MM.1S (cell line): ENCODE data around the gene CAMKK1.
A peak's percentile ranks its signal among the peaks of the same experiment; 100 is the strongest.

ENCODE experiments used
- DNase-seq: peaks from one replicate; pipeline ENCODE4 v3.0.0-alpha.2; 2015
- H2AFZ ChIP-seq: fragments of 300-600 bp; sonication (generic); 2 replicates; pipeline ENCODE4 v1.6.0; 2016; ENCODE audit warnings: antibody characterized with exemption, low read length
- H3F3A ChIP-seq: fragments of 300-600 bp; sonication (generic); 2 replicates; pipeline ENCODE4 v1.6.1; 2016; ENCODE audit warnings: mild to moderate bottlenecking, antibody characterized with exemption, low read length, moderate library complexity, mixed read lengths; ENCODE audit not compliant: insufficient read depth
- H3K27ac ChIP-seq: fragments of 300-600 bp; sonication (generic); 2 replicates; pipeline ENCODE4 v1.5.1; 2016; ENCODE audit warnings: mild to moderate bottlenecking, low read length
- H3K27me3 ChIP-seq: fragments of 300-600 bp; sonication (generic); replicated peaks from 2 replicates; pipeline ENCODE4 v1.6.0; 2016; ENCODE audit warnings: low read length; ENCODE audit not compliant: insufficient read depth
- H3K36me3 ChIP-seq: fragments of 300-600 bp; sonication (generic); replicated peaks from 2 replicates; pipeline ENCODE4 v1.6.1; 2016; ENCODE audit warnings: mild to moderate bottlenecking, low read length, mixed read lengths; ENCODE audit not compliant: insufficient read depth
- H3K4me1 ChIP-seq: fragments of 300-600 bp; sonication (generic); 2 replicates; pipeline ENCODE4 v1.6.1; 2016; ENCODE audit warnings: low read length, mixed read lengths
- H3K4me2 ChIP-seq: fragments of 300-600 bp; sonication (generic); 2 replicates; pipeline ENCODE4 v1.6.0; 2016; ENCODE audit warnings: low read depth, low read length
- H3K4me3 ChIP-seq: fragments of 300-600 bp; sonication (generic); 2 replicates; pipeline ENCODE4 v1.5.1; 2016; ENCODE audit warnings: low read length, mixed read lengths
- H3K79me2 ChIP-seq: fragments of 300-600 bp; sonication (generic); 2 replicates; pipeline ENCODE4 v1.6.1; 2016; ENCODE audit warnings: mixed run types, low read length, mixed read lengths
- H3K9ac ChIP-seq: fragments of 300-600 bp; sonication (generic); 2 replicates; pipeline ENCODE4 v1.6.1; 2016; ENCODE audit warnings: low read length, mixed read lengths
- H3K9me2 ChIP-seq: fragments of 300-600 bp; sonication (generic); replicated peaks from 2 replicates; pipeline ENCODE4 v1.6.1; 2016; ENCODE audit warnings: mild to moderate bottlenecking, low read length, mixed read lengths; ENCODE audit not compliant: insufficient read depth
- H3K9me3 ChIP-seq: fragments of 300-600 bp; sonication (generic); replicated peaks from 2 replicates; pipeline ENCODE4 v1.6.1; 2016; ENCODE audit warnings: mild to moderate bottlenecking, low read length, mixed read lengths; ENCODE audit not compliant: insufficient read depth
- H4K20me1 ChIP-seq: fragments of 300-600 bp; sonication (generic); 2 replicates; pipeline ENCODE4 v1.6.1; 2016; ENCODE audit warnings: mild to moderate bottlenecking, low read length, moderate library complexity, mixed read lengths; ENCODE audit not compliant: insufficient read depth
- EZH2 ChIP-seq: fragments of 300-600 bp; sonication (generic); optimal IDR thresholded peaks from 2 replicates; pipeline ENCODE3; 2017; ENCODE audit warnings: low read depth, mild to moderate bottlenecking, antibody characterized with exemption, low read length, mixed read lengths
- EZH2phosphoT487 ChIP-seq: fragments of 300-600 bp; sonication (generic); IDR thresholded peaks from 2 replicates; pipeline ENCODE4 v1.6.1; 2018; ENCODE audit warnings: antibody characterized with exemption, low read length
- TF ChIP-seq, protein P1 (sequence below): fragments of 300-600 bp; sonication (generic); IDR thresholded peaks from 2 replicates; pipeline ENCODE4 v1.5.1; 2016; ENCODE audit warnings: antibody characterized with exemption, low read length, mixed read lengths

The CAMKK1 gene

DNA sequence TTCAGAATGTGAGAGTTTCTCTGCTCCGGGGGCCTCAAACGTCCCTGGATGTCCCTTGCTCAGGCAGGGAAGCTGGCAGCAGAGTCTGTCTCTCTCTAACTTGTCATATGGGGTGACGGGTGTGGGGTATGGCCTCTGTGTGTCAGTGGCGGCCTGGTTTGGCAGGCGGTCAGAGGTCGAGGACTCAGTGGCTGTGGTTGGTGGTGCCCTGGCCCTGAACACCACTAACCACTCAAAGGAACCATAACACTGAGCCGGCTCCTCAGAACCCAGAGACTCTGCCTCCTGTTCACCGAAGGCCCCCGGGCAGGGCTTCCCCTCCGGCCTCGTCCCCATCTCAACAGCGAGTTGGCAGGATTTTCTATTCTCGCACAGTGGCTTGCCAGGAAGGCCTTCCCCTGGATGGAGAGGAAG lies 22.7 kb upstream of the CAMKK1 start:
- TF ChIP-seq EZH2 (no peak), EZH2phosphoT487 (no peak)
- TF ChIP-seq, protein P1, sequence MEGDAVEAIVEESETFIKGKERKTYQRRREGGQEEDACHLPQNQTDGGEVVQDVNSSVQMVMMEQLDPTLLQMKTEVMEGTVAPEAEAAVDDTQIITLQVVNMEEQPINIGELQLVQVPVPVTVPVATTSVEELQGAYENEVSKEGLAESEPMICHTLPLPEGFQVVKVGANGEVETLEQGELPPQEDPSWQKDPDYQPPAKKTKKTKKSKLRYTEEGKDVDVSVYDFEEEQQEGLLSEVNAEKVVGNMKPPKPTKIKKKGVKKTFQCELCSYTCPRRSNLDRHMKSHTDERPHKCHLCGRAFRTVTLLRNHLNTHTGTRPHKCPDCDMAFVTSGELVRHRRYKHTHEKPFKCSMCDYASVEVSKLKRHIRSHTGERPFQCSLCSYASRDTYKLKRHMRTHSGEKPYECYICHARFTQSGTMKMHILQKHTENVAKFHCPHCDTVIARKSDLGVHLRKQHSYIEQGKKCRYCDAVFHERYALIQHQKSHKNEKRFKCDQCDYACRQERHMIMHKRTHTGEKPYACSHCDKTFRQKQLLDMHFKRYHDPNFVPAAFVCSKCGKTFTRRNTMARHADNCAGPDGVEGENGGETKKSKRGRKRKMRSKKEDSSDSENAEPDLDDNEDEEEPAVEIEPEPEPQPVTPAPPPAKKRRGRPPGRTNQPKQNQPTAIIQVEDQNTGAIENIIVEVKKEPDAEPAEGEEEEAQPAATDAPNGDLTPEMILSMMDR, result no peak
- H4K20me1 ChIP-seq, result no peaks in the 10 kb centered on the region
- H3K9ac ChIP-seq, result peak overlapping the region; percentile 95
- DNase-seq, result peak; percentile 36
- H3K9me2 ChIP-seq, result no peaks in the 10 kb centered on the region
- H3K4me2 ChIP-seq, result peak overlapping the region; percentile 96
- H3K79me2 ChIP-seq, result peaks cover 40% of the 10 kb centered on the region
- H3K4me3 ChIP-seq, result peak overlapping the region; percentile 83
- H3F3A ChIP-seq, result peaks cover 39% of the 10 kb centered on the region
- no peaks in the 10 kb centered on the region for H3K36me3 ChIP-seq
- no peaks in the 10 kb centered on the region for H3K9me3 ChIP-seq
- H3K27me3 ChIP-seq, result no peaks in the 10 kb centered on the region
- H2AFZ ChIP-seq, result no peak overlapping the region; the same call in 1 of the 2 replicates
- peaks cover 28% of the 10 kb centered on the region for H3K4me1 ChIP-seq
- H3K27ac ChIP-seq, result peak overlapping the region; percentile 96

DNA sequence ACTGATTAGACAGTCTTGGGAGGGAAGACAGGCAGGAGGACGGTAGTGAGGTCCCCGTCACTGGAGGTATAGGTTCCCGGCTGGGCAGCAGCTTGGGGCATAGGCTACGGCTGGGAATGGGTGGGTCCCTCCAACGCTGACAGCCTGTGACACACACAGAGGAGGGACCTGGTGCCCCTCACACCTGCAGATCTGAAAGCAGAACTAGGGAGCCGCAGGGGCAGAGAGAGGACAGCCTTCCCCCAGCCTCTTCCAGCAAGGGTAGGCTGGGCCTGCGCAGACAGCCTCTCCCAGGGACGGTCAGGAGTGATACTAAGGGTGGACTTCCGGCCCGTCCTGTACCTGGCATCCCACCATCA lies 21.4 kb upstream of the CAMKK1 start:
- Histone ChIP-seq H3F3A (peaks cover 43% of the 10 kb centered on the region), H3K36me3 (no peaks in the 10 kb centered on the region), H3K4me2 (peak overlapping the region; percentile 96), H2AFZ (peak overlapping the region; percentile 14; the same call in 1 of the 2 replicates), H3K79me2 (peaks cover 49% of the 10 kb centered on the region), H3K9ac (peak overlapping the region; percentile 95), H3K9me3 (no peaks in the 10 kb centered on the region), H3K9me2 (no peaks in the 10 kb centered on the region), H3K27me3 (no peaks in the 10 kb centered on the region), H3K4me1 (peaks cover 31% of the 10 kb centered on the region), H3K4me3 (peak overlapping the region; percentile 83), H3K27ac (peak overlapping the region; percentile 96), H4K20me1 (no peaks in the 10 kb centered on the region)
- peak; percentile 82 for DNase-seq
- TF ChIP-seq EZH2 (no peak), EZH2phosphoT487 (no peak)
- TF ChIP-seq, protein P1, result no peak

DNA sequence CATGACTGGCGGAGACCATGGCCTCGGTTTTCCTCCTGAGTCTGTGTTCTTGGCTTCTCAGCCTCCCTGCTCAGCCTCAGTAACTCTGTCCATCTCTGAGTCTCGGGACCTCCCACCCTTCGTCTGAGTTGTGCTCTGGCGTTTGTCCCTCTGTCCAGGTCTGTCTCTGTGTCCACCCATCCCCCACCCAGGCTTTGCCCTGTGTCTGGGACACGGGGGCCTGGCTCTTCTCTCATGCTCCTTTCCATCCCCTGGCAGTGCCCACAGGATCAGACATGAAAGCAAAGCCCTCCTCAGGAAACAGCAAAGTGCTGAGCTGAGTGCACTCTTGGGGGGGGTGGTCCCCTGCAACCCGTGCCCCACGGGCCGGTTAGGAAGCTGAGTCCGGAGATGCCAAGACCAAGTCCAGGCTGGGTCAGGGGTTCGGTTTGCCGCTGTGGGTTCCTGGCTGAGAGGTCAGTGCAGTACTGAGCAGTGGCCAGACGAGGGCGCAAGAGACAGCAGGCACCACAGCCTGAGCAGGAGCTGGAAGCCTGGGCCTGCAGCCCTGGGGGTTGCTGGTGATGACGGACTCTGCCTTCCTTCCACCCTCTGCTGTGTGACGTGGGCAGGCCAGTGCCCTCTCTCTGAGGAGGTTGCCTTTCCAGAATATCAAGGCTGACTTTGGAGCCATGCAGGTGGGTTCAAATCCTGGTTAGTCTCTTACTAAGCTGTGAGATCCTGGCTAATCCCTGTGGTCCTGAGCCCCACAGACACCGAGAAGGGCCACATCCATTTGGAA lies 20.9 kb upstream of the CAMKK1 start:
- H3K9ac ChIP-seq, result peak overlapping the region; percentile 95
- peak overlapping the region; percentile 96 for H3K4me2 ChIP-seq
- no peaks in the 10 kb centered on the region for H3K9me3 ChIP-seq
- TF ChIP-seq, protein P1, result peak; percentile 98
- TF ChIP-seq EZH2 (no peak), EZH2phosphoT487 (no peak)
- H3K9me2 ChIP-seq, result no peaks in the 10 kb centered on the region
- peaks cover 31% of the 10 kb centered on the region for H3K4me1 ChIP-seq
- H3F3A ChIP-seq, result peaks cover 40% of the 10 kb centered on the region
- DNase-seq, result peak; percentile 83
- H3K27ac ChIP-seq, result peak overlapping the region; percentile 96
- H3K79me2 ChIP-seq, result peaks cover 50% of the 10 kb centered on the region
- no peaks in the 10 kb centered on the region for H3K27me3 ChIP-seq
- H4K20me1 ChIP-seq, result no peaks in the 10 kb centered on the region
- no peaks in the 10 kb centered on the region for H3K36me3 ChIP-seq
- peak overlapping the region; percentile 14; the same call in 1 of the 2 replicates for H2AFZ ChIP-seq
- peak overlapping the region; percentile 83 for H3K4me3 ChIP-seq
